Muscle of leg (tissue), 11 donors: ENCODE measurements around the gene AP1G2. TPM values are rescaled to one million over a fixed set of nuclear protein-coding genes. Genes with fewer than 3 reads are reported as not detected.

ENCODE experiments used
- DNase-seq: peaks from one replicate; pipeline ENCODE4 v3.0.0; 2013
- H3K27ac ChIP-seq: one replicate; pipeline ENCODE4 v1.5.1; 2013; ENCODE audit warnings: mild to moderate bottlenecking, low read length, control low read depth
- H3K27me3 ChIP-seq: one replicate; pipeline ENCODE4 v1.6.1; 2013; ENCODE audit warnings: low read length; ENCODE audit not compliant: control insufficient read depth, insufficient read depth
- H3K36me3 ChIP-seq: one replicate; pipeline ENCODE4 v1.6.1; 2013; ENCODE audit warnings: low read length; ENCODE audit not compliant: control insufficient read depth, insufficient read depth
- H3K4me1 ChIP-seq: one replicate; pipeline ENCODE4 v1.6.1; 2013; ENCODE audit warnings: low read length; ENCODE audit not compliant: control insufficient read depth, insufficient read depth
- H3K4me3 ChIP-seq: one replicate; pipeline ENCODE4 v1.5.1; 2013; ENCODE audit warnings: low read length, control low read depth
- H3K9me3 ChIP-seq: replicated peaks from 2 replicates; pipeline ENCODE4 v1.6.1; 2013; ENCODE audit warnings: low read depth, low read length; ENCODE audit not compliant: control insufficient read depth
- WGBS: methylation state at CpG from one replicate; pipeline ENCODE4 v1.1.5; 2013; ENCODE audit warnings: missing lambda C conversion rate; ENCODE audit not compliant: insufficient coverage; 5-methylcytosine and 5-hydroxymethylcytosine counted together
- polyA plus RNA-seq, 8 donors: library from polyadenylated mRNA; unstranded; fragments of 120-200 nt; gene quantifications; one replicate each; pipeline versions ENCODE4 v1.2.1 to v1.2.3, GENCODE V29; 2013; ENCODE audit warnings: inconsistent platforms in 1 of 8, low replicate concordance in 1 of 8; ENCODE audit not compliant: insufficient read length in 8 of 8, insufficient read depth in 1 of 8
- total RNA-seq: library from RNA; stranded (reverse); fragments of 120-200 nt; gene quantifications from one replicate; pipeline ENCODE4 v1.2.4, GENCODE V29; 2013

AP1G2 gene
- total and polyA plus RNA-seq, 9 donors: 9.5 to 30.0 (median 17.1) TPM

DNA sequence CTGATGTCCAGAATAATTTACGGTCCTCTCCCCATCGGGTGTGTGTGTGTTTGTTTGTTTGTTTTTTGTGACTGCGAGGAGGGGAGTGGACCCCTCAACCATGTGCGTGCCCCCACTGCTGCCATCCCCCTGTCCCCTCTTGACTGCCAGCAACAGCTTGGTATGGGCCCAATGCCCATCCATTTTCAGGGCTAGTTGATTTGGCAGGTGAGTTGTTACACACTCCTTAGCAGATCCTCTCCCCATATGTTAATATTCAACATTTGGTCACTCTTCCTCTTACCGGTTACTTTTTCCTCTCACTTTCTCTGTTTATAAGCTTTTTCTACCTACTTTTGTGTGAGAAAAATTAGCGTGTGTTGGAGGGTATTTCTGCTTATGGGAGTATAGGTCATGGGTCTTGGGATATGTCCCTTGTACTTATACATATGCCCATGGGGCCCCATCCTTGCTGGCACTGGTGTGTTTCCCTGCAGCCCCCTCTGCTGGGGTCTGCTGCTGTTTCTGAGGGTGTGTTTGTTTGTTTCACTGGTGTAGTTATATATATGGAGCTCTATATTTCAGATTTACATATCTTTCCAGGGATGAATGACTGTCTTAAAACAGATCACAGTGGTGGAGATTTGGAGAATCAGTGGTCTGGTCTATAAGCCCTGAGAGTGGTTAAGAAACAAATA, 49.8 kb downstream of the AP1G2 start:
- Histone ChIP-seq H3K4me3 (no peak overlapping the region), H3K27me3 (no peaks in the 10 kb centered on the region)
- WGBS: no CpG with 5 or more reads among the region's 6 CpGs

DNA sequence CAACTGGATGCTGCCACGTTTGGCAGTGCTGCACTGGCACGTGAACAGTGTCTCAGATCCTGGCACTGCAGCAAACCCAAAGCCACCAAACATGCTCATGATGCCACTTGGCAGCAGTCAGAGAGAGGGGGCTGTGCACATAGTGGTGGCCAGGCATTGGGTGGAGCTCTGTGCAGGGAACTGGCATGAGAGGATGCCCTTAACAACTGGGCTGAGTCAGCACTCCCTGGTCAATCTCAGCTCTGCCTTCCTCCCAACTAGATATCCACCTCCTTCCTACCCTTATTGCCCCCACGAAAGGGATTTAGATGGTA, 53.0 kb downstream of the AP1G2 start:
- no peak overlapping the region for H3K27ac ChIP-seq
- peaks cover 19% of the 10 kb centered on the region for H3K4me1 ChIP-seq
- 90% methylated on average over 2 of the region's 3 CpGs for WGBS
- H3K9me3 ChIP-seq: no peaks in the 10 kb centered on the region
- H3K4me3 ChIP-seq: no peak overlapping the region
- peak; percentile 46 for DNase-seq
- no peaks in the 10 kb centered on the region for H3K27me3 ChIP-seq
- H3K36me3 ChIP-seq: no peaks in the 10 kb centered on the region

More for the DNA sequence above, 49.8 kb downstream of the AP1G2 start:
- H3K4me1 ChIP-seq: peaks cover 17% of the 10 kb centered on the region
- H3K36me3 ChIP-seq: peaks cover 2% of the 10 kb centered on the region
- no peak overlapping the region for H3K27ac ChIP-seq
- no peak for DNase-seq
- no peaks in the 10 kb centered on the region for H3K9me3 ChIP-seq

DNA sequence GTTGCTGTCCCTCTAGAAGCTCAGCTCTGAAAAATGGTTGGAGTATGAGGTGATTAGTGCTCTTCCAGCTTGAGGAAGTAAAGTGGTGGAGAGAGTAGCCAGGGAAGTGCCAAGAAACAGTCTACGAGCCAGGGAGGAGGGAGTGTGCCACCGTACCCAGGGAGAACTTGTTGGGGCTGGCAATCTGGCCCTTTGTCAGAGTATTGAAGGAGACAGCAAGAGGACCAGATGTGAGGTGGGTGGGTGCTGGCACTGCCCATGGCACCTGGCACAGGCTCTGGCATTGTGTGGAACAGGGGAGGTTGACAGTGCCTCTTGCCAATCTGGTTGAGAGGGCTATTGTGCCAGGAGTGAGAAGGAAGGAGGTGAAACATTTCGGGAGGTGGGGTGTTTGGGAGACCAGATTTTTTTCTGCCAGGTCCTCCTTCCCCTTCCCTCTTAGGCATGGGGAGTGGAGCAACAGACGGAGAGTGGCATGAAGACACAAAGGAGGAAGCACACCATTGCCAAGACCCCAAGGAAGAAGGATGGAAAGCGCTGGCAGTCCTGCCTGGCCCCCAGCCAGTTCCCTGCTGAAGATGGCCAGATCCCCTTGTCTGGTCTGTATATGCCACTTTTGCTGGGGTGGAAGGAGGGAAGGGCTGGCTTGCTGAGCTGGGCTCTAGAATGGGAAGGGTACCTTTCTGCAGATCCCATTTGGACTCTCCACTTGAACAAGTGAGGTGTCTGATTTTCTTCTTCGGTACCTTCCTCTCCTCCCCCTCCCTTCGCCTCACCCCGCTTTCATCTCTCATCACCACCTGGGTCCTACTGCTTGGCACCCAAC, 53.6 kb downstream of the AP1G2 start:
- DNase-seq: no peak
- 87% methylated on average over 7 of the region's 8 CpGs for WGBS
- peaks cover 19% of the 10 kb centered on the region for H3K4me1 ChIP-seq
- no peaks in the 10 kb centered on the region for H3K36me3 ChIP-seq
- H3K27me3 ChIP-seq: no peaks in the 10 kb centered on the region
- H3K9me3 ChIP-seq: no peaks in the 10 kb centered on the region
- no peak overlapping the region for H3K4me3 ChIP-seq
- no peak overlapping the region for H3K27ac ChIP-seq

DNA sequence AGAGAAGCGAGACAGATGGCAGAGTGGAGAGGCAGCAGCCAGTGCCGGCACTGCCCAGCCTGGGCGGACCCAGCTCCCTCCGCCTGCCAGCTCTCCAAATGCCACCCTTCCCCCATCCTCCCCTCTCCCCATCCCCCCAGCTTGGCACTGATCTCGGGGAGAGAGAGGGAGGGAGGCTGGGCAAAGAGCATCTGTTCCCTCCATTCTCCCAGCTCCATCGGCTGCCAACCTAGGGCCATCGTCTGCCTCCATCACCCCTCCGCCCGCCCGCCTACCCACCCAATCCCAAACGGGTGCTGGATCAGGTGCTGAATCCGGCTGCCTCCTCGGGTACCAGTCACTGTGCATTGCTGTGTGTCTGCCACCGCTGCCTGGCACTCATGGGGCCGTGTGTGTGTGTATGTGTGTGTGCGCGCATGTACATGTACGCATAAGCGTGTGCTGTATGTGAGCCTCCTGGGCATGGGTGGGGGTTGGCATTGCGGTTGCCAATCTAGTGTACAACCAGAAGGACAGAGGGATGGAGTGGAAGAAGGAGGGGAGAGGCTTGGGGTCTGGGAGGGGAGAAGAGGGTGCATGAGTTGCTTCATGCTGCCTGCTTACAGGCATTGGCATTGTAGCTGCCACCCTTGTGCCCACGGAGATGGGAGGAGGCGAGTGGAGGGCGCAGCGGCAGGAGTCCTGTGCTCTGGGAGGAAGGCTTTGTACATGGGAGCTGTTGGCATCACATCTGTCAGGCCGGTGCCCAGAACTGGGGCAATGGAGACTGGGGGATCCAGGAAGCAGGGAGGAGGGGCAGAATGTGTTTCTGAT, 54.4 kb downstream of the AP1G2 start:
- Histone ChIP-seq H3K4me3 (no peak overlapping the region), H3K9me3 (no peaks in the 10 kb centered on the region), H3K4me1 (peaks cover 19% of the 10 kb centered on the region), H3K27me3 (no peaks in the 10 kb centered on the region), H3K27ac (no peak overlapping the region), H3K36me3 (no peaks in the 10 kb centered on the region)
- peak; percentile 63 for DNase-seq
- 87% methylated on average over 19 of the region's 25 CpGs for WGBS

DNA sequence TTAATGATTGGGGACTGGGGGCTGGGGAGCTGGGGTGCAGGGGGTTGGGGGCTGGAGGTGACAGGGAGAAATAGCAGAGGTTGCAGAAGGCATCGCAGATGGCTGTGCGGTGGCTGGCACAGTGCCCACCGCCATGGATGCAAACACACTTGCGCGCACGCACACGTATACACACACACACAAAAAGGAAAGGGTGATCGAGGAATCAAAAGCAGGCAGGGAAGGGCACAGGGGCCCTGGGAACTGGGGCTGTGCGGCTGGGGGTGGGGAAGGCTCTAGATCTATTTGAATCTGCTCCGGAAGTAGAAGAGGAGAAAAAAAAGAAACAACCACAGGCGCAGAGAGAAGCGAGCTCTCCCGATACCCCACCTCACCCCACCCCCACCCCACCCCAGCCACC, 55.4 kb downstream of the AP1G2 start:
- H3K4me3 ChIP-seq: no peak overlapping the region
- no peak overlapping the region for H3K27ac ChIP-seq
- no peaks in the 10 kb centered on the region for H3K27me3 ChIP-seq
- no peaks in the 10 kb centered on the region for H3K36me3 ChIP-seq
- no CpG with 5 or more reads among the region's 13 CpGs for WGBS
- no peak for DNase-seq
- H3K9me3 ChIP-seq: no peaks in the 10 kb centered on the region
- H3K4me1 ChIP-seq: peaks cover 19% of the 10 kb centered on the region

Other genes with a start within 250 kb of the AP1G2 start
- gene PABPN1, start 246.3 kb downstream of the AP1G2 start, total RNA-seq: 58.2 TPM
- 100 to 1,000 TPM; 103 to 134 (median 123) TPM for gene PABPN1, start 246.3 kb downstream of the AP1G2 start, polyA plus RNA-seq
- 15.5 TPM for gene SLC22A17, start 214.9 kb downstream of the AP1G2 start, total RNA-seq
- 10 to 100 TPM; 18.2 to 26.8 (median 20.3) TPM for gene SLC22A17, start 214.9 kb downstream of the AP1G2 start, polyA plus RNA-seq
- 20.8 TPM for gene EFS, start 202.6 kb downstream of the AP1G2 start, total RNA-seq
- gene EFS, start 202.6 kb downstream of the AP1G2 start, polyA plus RNA-seq: 10 to 100 TPM; 35.1 to 51.4 (median 45.4) TPM
- not detected for gene IL25, start 195.0 kb downstream of the AP1G2 start, total RNA-seq
- not detected for gene IL25, start 195.0 kb downstream of the AP1G2 start, polyA plus RNA-seq
- 1.1 TPM for gene CMTM5, start 190.7 kb downstream of the AP1G2 start, total RNA-seq
- 1 to 10 TPM in 6 of 8 donors, under 1 TPM in 2; 0.88 to 4.5 (median 2.5) TPM for gene CMTM5, start 190.7 kb downstream of the AP1G2 start, polyA plus RNA-seq
- gene MYH6, start 159.5 kb downstream of the AP1G2 start, total RNA-seq: 0.66 TPM
- gene MYH6, start 159.5 kb downstream of the AP1G2 start, polyA plus RNA-seq: 1 to 10 TPM; 3.4 to 7.2 (median 4.4) TPM
- gene MYH7, start 132.1 kb downstream of the AP1G2 start, total RNA-seq: 124 TPM
- gene MYH7, start 132.1 kb downstream of the AP1G2 start, polyA plus RNA-seq: 100 to 1,000 TPM; 345 to 948 (median 605) TPM
- 45.8 TPM for gene NGDN, start 98.1 kb downstream of the AP1G2 start, total RNA-seq
- gene NGDN, start 98.1 kb downstream of the AP1G2 start, polyA plus RNA-seq: 10 to 100 TPM; 37.0 to 46.9 (median 39.6) TPM
- gene ZFHX2, start 16.0 kb downstream of the AP1G2 start, total RNA-seq: 0.35 TPM
- 1 to 10 TPM; 1.2 to 2.5 (median 1.8) TPM for gene ZFHX2, start 16.0 kb downstream of the AP1G2 start, polyA plus RNA-seq
- 8.2 TPM for gene THTPA, start 11.5 kb downstream of the AP1G2 start, total RNA-seq
- 10 to 100 TPM; 11.1 to 14.2 (median 13.4) TPM for gene THTPA, start 11.5 kb downstream of the AP1G2 start, polyA plus RNA-seq
- 0.53 TPM for gene JPH4, start 11.0 kb upstream of the AP1G2 start, total RNA-seq
- gene JPH4, start 11.0 kb upstream of the AP1G2 start, polyA plus RNA-seq: 1 to 10 TPM in 4 of 8 donors, under 1 TPM in 4; 0.26 to 3.0 (median 0.95) TPM
- 0.09 TPM for gene DHRS2, start 68.6 kb upstream of the AP1G2 start, total RNA-seq
- under 1 TPM in 6 of 8 donors, not detected in 2; 0.05 to 0.23 (median 0.12) TPM for gene DHRS2, start 68.6 kb upstream of the AP1G2 start, polyA plus RNA-seq